IMR-90 (cell line): ENCODE data around the gene TSSC4. TPM values are rescaled to one million over a fixed set of nuclear protein-coding genes. Genes with fewer than 3 reads are reported as not detected.

Experiments
- ATAC-seq: fragments of 200-7000 bp; cut with Tn5 transposase; 2 replicates; pipeline ENCODE4 v1.9.1; 2020; ENCODE audit warnings: low read depth, mild to moderate bottlenecking, moderate library complexity
- BruUV-seq: library from RNA; stranded (reverse); fragments of 400-500 nt; replicated peaks from 2 replicates; lab custom pipeline; 2021; lab: Mats Ljungman, UMichigan
- CTCF ChIA-PET: fragments of 300-600 bp; formaldehyde crosslinking; extraction: SDS; loops from one replicate; lab custom pipeline; 2021; ENCODE audit warnings: antibody characterized with exemption; lab: Yijun Ruan, JAX
- POLR2A ChIA-PET: fragments of 300-600 bp; sonication (Branson Sonifier 250); formaldehyde crosslinking; loops from one replicate; lab custom pipeline; 2022; ENCODE audit warnings: antibody characterized with exemption; ENCODE audit not compliant: unreplicated experiment; lab: Charles Lee
- DNase-seq: peaks from one replicate; pipeline ENCODE4 v3.0.0; 2013
- H2AFZ ChIP-seq: replicated peaks from 2 replicates; pipeline ENCODE3; 2013; ENCODE audit warnings: low read length, mild to moderate bottlenecking; ENCODE audit not compliant: poor library complexity
- H2AK5ac ChIP-seq: 2 replicates; pipeline ENCODE4 v1.6.1; 2013; ENCODE audit warnings: low read depth, low read length, inconsistent platforms
- H2AK9ac ChIP-seq: replicated peaks from 2 replicates; pipeline ENCODE3; 2013; ENCODE audit warnings: mild to moderate bottlenecking, low read depth, low read length, moderate library complexity; ENCODE audit not compliant: poor library complexity
- H2BK120ac ChIP-seq: 2 replicates; pipeline ENCODE4 v1.6.1; 2013; ENCODE audit warnings: low read depth, low read length, inconsistent platforms
- H2BK15ac ChIP-seq: 3 replicates; pipeline ENCODE4 v1.6.1; 2013; ENCODE audit warnings: low read depth, low read length, inconsistent platforms
- H2BK20ac ChIP-seq: 2 replicates; pipeline ENCODE4 v1.6.1; 2013; ENCODE audit warnings: low read depth, mild to moderate bottlenecking, inconsistent platforms, low read length, moderate library complexity
- H2BK5ac ChIP-seq: 2 replicates; pipeline ENCODE4 v1.6.1; 2013; ENCODE audit warnings: mild to moderate bottlenecking, low read depth, low read length, inconsistent platforms; ENCODE audit not compliant: poor library complexity, severe bottlenecking
- H3K14ac ChIP-seq: replicated peaks from 2 replicates; pipeline ENCODE4 v1.6.1; 2013; ENCODE audit warnings: low read depth, low read length, inconsistent platforms
- H3K18ac ChIP-seq: 2 replicates; pipeline ENCODE4 v1.6.1; 2013; ENCODE audit warnings: low read depth, low read length, control low read depth
- H3K23ac ChIP-seq: 2 replicates; pipeline ENCODE4 v1.6.1; 2013; ENCODE audit warnings: low read depth, low read length, inconsistent platforms
- H3K27ac ChIP-seq: 2 replicates; pipeline ENCODE4 v1.5.1; 2013; ENCODE audit warnings: mild to moderate bottlenecking, control low read depth, low read length; ENCODE audit not compliant: insufficient read depth
- H3K27me3 ChIP-seq: 2 replicates; pipeline ENCODE4 v1.6.1; 2013; ENCODE audit warnings: low read length; ENCODE audit not compliant: control insufficient read depth, insufficient read depth
- H3K36me3 ChIP-seq: 2 replicates; pipeline ENCODE4 v1.6.1; 2013; ENCODE audit warnings: low read length, mixed read lengths; ENCODE audit not compliant: control insufficient read depth, insufficient read depth
- H3K4ac ChIP-seq: 2 replicates; pipeline ENCODE4 v1.6.1; 2013; ENCODE audit warnings: low read depth, low read length, inconsistent platforms
- H3K4me1 ChIP-seq: 2 replicates; pipeline ENCODE4 v1.6.1; 2013; ENCODE audit warnings: low read length, mixed read lengths; ENCODE audit not compliant: control insufficient read depth, insufficient read depth
- H3K4me2 ChIP-seq: 2 replicates; pipeline ENCODE4 v1.6.1; 2013; ENCODE audit warnings: low read depth, mild to moderate bottlenecking, control low read depth, low read length, moderate library complexity
- H3K4me3 ChIP-seq: 2 replicates; pipeline ENCODE4 v1.5.1; 2013; ENCODE audit warnings: low read depth, mild to moderate bottlenecking, control low read depth, low read length, moderate library complexity; ENCODE audit not compliant: insufficient read depth
- H3K56ac ChIP-seq: 2 replicates; pipeline ENCODE4 v1.6.1; 2013; ENCODE audit warnings: low read length, inconsistent platforms; ENCODE audit not compliant: insufficient read depth; ENCODE audit errors: extremely low read depth
- H3K79me1 ChIP-seq, 2 experiments: 2 replicates each; pipeline ENCODE4 v1.6.1; 2013; ENCODE audit warnings: low read length in 2 of 2, inconsistent platforms in 1 of 2, low read depth in 1 of 2
- H3K9ac ChIP-seq: 2 replicates; pipeline ENCODE4 v1.6.1; 2013; ENCODE audit warnings: low read depth, low read length, control low read depth
- H3K9me1 ChIP-seq: 2 replicates; pipeline ENCODE4 v1.6.1; 2013; ENCODE audit warnings: low read length, inconsistent platforms; ENCODE audit not compliant: insufficient read depth
- H3K9me3 ChIP-seq: 2 replicates; pipeline ENCODE4 v1.6.1; 2013; ENCODE audit warnings: low read length; ENCODE audit not compliant: control insufficient read depth, insufficient read depth
- H4K20me1 ChIP-seq: 2 replicates; pipeline ENCODE4 v1.6.1; 2013; ENCODE audit warnings: low read length, inconsistent platforms; ENCODE audit not compliant: insufficient read depth
- H4K5ac ChIP-seq: 2 replicates; pipeline ENCODE4 v1.6.1; 2013; ENCODE audit warnings: mild to moderate bottlenecking, low read depth, low read length, control low read depth
- H4K8ac ChIP-seq, 2 experiments: 2 replicates each; pipeline ENCODE4 v1.6.1; 2013; ENCODE audit warnings: low read depth in 2 of 2, low read length in 2 of 2, control low read depth in 1 of 2, inconsistent platforms in 1 of 2
- H4K91ac ChIP-seq: 2 replicates; pipeline ENCODE4 v1.6.1; 2013; ENCODE audit warnings: low read depth, low read length, inconsistent platforms; ENCODE audit not compliant: insufficient read depth
- CHD1 ChIP-seq: IDR thresholded peaks from 2 replicates; pipeline ENCODE4 v1.6.1; 2012; ENCODE audit warnings: low read depth, low read length, improper control_type of control experiment
- POLR2A ChIP-seq: IDR thresholded peaks from 2 replicates; pipeline ENCODE4 v1.6.1; 2012; ENCODE audit warnings: mild to moderate bottlenecking, low read depth, low read length
- RAD21 ChIP-seq: IDR thresholded peaks from 2 replicates; pipeline ENCODE4 v1.6.1; 2012; ENCODE audit warnings: low read length, improper control_type of control experiment
- SMC3 ChIP-seq: fragments of 150-350 bp; IDR thresholded peaks from 2 replicates; pipeline ENCODE4 v1.6.1; 2016; ENCODE audit warnings: low read depth, mild to moderate bottlenecking, antibody characterized with exemption, low read length, moderate library complexity
- WGBS, 2 experiments: methylation state at CpG; one replicate each; pipeline versions ENCODE4 v1.1.5 to v1.1.7; 2013; ENCODE audit warnings: missing lambda C conversion rate in 2 of 2; ENCODE audit not compliant: insufficient read length in 1 of 2; ENCODE audit errors: extremely low coverage in 2 of 2; 5-methylcytosine and 5-hydroxymethylcytosine counted together
- dilution Hi-C: fragments of 300-500 bp; cut with HindIII; formaldehyde crosslinking; loops from one replicate; pipeline ENCODE4 v1.14.3; 2018; ENCODE audit warnings: low sequenced_read_pairs; ENCODE audit not compliant: unreplicated experiment
- in situ Hi-C: fragments of 300-500 bp; cut with MboI; formaldehyde crosslinking; loops from 3 replicates; pipeline ENCODE4 v1.14.3; 2019; ENCODE audit warnings: low sequenced_read_pairs, inconsistent platforms, mixed read lengths
- intact Hi-C: fragments of 100-400 bp; cut with micrococcal nuclease; formaldehyde crosslinking; loops from 2 replicates; pipeline ENCODE4 v1.10.0; 2022
- polyA plus RNA-seq, 3 experiments: library from polyadenylated mRNA; depleted of rRNA; stranded (reverse); fragments of >200 nt; gene quantifications; 2 replicates each; pipeline ENCODE4 v1.2.3, GENCODE V29; 2012; ENCODE audit warnings: low replicate concordance in 1 of 3
- total RNA-seq: library from RNA; depleted of rRNA; stranded (reverse); fragments of >200 nt; gene quantifications from 2 replicates; pipeline ENCODE4 v1.2.3, GENCODE V29; 2012
- TF ChIP-seq, protein P1 (sequence below): fragments of 150-350 bp; IDR thresholded peaks from 2 replicates; pipeline ENCODE4 v1.6.1; 2017; ENCODE audit warnings: mild to moderate bottlenecking, antibody characterized with exemption, low read length, low read depth
- TF ChIP-seq, protein P2 (sequence below): fragments of 150-350 bp; IDR thresholded peaks from 2 replicates; pipeline ENCODE4 v1.6.1; 2016; ENCODE audit warnings: low read depth, mild to moderate bottlenecking, low read length, moderate library complexity, borderline replicate concordance
- TF ChIP-seq, protein P3 (sequence below): conservative IDR thresholded peaks from 2 replicates; pipeline ENCODE4 v1.5.1; 2012; ENCODE audit warnings: mild to moderate bottlenecking, low read depth, low read length, improper control_type of control experiment

Gene TSSC4
- total and polyA plus RNA-seq, 2 of the 4 experiments (the other 2 are of a cell fraction), result 34.9 to 40.0 TPM

DNA sequence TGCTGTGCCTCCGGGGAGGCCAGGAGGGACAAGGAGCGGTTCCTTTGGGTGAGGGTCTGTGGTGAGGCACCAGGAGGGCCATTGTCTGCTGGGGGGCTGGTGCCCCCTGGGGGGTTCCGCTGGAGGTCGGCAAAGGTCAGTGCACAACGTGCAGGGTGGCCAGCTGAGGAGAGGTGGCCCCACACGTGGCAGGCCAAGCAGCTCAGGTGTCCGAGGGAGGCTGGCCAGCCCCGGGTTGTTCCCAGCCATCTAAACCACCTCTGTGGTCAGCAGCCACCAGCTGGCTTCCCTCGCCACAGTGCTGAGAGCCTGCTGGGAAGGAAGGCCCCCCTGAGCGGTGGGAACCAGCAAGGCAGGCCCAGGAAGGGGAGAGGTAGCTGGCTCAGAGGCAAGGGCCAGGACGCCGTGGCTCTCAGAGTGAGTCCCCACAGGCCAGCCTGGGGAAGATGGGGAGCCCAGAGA lies 4.2 kb downstream of the TSSC4 start:
- no peak overlapping the region for H3K18ac ChIP-seq
- H2AK9ac ChIP-seq, result peak overlapping the region; percentile 55
- TF ChIP-seq SMC3 (no peak), RAD21 (no peak), CHD1 (no peak), POLR2A (no peak)
- TF ChIP-seq, protein P1, sequence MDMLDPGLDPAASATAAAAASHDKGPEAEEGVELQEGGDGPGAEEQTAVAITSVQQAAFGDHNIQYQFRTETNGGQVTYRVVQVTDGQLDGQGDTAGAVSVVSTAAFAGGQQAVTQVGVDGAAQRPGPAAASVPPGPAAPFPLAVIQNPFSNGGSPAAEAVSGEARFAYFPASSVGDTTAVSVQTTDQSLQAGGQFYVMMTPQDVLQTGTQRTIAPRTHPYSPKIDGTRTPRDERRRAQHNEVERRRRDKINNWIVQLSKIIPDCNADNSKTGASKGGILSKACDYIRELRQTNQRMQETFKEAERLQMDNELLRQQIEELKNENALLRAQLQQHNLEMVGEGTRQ, result no peak
- TF ChIP-seq, protein P2, sequence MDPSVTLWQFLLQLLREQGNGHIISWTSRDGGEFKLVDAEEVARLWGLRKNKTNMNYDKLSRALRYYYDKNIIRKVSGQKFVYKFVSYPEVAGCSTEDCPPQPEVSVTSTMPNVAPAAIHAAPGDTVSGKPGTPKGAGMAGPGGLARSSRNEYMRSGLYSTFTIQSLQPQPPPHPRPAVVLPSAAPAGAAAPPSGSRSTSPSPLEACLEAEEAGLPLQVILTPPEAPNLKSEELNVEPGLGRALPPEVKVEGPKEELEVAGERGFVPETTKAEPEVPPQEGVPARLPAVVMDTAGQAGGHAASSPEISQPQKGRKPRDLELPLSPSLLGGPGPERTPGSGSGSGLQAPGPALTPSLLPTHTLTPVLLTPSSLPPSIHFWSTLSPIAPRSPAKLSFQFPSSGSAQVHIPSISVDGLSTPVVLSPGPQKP, result no peak
- TF ChIP-seq, protein P3, sequence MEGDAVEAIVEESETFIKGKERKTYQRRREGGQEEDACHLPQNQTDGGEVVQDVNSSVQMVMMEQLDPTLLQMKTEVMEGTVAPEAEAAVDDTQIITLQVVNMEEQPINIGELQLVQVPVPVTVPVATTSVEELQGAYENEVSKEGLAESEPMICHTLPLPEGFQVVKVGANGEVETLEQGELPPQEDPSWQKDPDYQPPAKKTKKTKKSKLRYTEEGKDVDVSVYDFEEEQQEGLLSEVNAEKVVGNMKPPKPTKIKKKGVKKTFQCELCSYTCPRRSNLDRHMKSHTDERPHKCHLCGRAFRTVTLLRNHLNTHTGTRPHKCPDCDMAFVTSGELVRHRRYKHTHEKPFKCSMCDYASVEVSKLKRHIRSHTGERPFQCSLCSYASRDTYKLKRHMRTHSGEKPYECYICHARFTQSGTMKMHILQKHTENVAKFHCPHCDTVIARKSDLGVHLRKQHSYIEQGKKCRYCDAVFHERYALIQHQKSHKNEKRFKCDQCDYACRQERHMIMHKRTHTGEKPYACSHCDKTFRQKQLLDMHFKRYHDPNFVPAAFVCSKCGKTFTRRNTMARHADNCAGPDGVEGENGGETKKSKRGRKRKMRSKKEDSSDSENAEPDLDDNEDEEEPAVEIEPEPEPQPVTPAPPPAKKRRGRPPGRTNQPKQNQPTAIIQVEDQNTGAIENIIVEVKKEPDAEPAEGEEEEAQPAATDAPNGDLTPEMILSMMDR, result no peak
- no peak for DNase-seq
- ChIA-PET POLR2A (no interaction called here), CTCF (no interaction called here)
- H4K91ac ChIP-seq, result no peak overlapping the region
- H2BK20ac ChIP-seq, result no peak overlapping the region
- in situ Hi-C loops, result no loop called here
- H2AK5ac ChIP-seq, result no peak overlapping the region
- no peaks in the 10 kb centered on the region for H4K20me1 ChIP-seq
- H3K9me3 ChIP-seq, result no peaks in the 10 kb centered on the region
- no peaks in the 10 kb centered on the region for H3K9me1 ChIP-seq
- no peak overlapping the region for H3K4me3 ChIP-seq
- H2BK5ac ChIP-seq, result no peak overlapping the region
- dilution Hi-C loops, result no loop called here
- H4K5ac ChIP-seq, result no peak overlapping the region
- H2BK15ac ChIP-seq, result no peak overlapping the region
- no peak overlapping the region for H2AFZ ChIP-seq
- no peak overlapping the region for H4K8ac ChIP-seq
- no TSS peak for BruUV-seq
- H3K14ac ChIP-seq, result no peak overlapping the region
- H3K27me3 ChIP-seq, result peaks cover 12% of the 10 kb centered on the region
- H3K56ac ChIP-seq, result no peak overlapping the region
- H3K36me3 ChIP-seq, result peaks cover 14% of the 10 kb centered on the region
- H3K79me1 ChIP-seq, result peaks cover 3 to 27% of the 10 kb centered on the region in 2 experiments; a peak in 3 of 4 replicates
- no peak overlapping the region for H2BK120ac ChIP-seq
- no peak overlapping the region for H3K9ac ChIP-seq
- no peak for ATAC-seq
- H3K4me2 ChIP-seq, result no peak overlapping the region
- intact Hi-C loops, result no loop called here
- no peak overlapping the region for H3K27ac ChIP-seq
- 55% methylated on average over 4 of the region's 12 CpGs; no CpG with 5 or more reads in 1 of the 2 experiments for WGBS, 2 experiments
- H3K4ac ChIP-seq, result no peak overlapping the region
- no peak overlapping the region for H3K23ac ChIP-seq
- peaks cover 4% of the 10 kb centered on the region; the same call in 1 of the 2 replicates for H3K4me1 ChIP-seq
